Activated naive CD4-positive, alpha-beta T cell treated with anti-CD3 and anti-CD28 coated beads, Interleukin-2, amount 10 ng/mL, durations not matched to agents 7 days and 5 days (primary cell): ENCODE measurements around the gene CDIPT.

Source experiments
- CTCF ChIA-PET: fragments of 350-600 bp; sonication (Branson Sonifier 250); formaldehyde crosslinking; loops from one replicate; lab custom pipeline; 2021; ENCODE audit warnings: antibody characterized with exemption; lab: Charles Lee
- DNase-seq: peaks from one replicate; pipeline ENCODE4 v3.0.0-alpha.2; 2020
- H3K27ac Mint-ChIP-seq: one replicate; pipeline ENCODE4 v1.8.0; 2021; ENCODE audit warnings: mild to moderate bottlenecking, moderate library complexity, mixed read lengths
- H3K27me3 Mint-ChIP-seq: one replicate; pipeline ENCODE4 v1.8.0; 2021; ENCODE audit warnings: mild to moderate bottlenecking, mixed read lengths
- H3K36me3 Mint-ChIP-seq: one replicate; pipeline ENCODE4 v1.8.0; 2021; ENCODE audit warnings: mixed read lengths
- H3K4me1 Mint-ChIP-seq: one replicate; pipeline ENCODE4 v1.8.0; 2021; ENCODE audit warnings: mixed read lengths
- H3K4me3 Mint-ChIP-seq: one replicate; pipeline ENCODE4 v1.8.0; 2021; ENCODE audit warnings: mild to moderate bottlenecking, moderate library complexity, mixed read lengths
- H3K9me3 Mint-ChIP-seq: one replicate; pipeline ENCODE4 v1.8.0; 2021; ENCODE audit warnings: mixed read lengths

CDIPT gene

GRCh38 chr16:29821643-29822115, 41.3 kb downstream of the CDIPT start:
- Mint-ChIP-seq H3K27me3 (no peaks in the 10 kb centered on the region), H3K9me3 (no peaks in the 10 kb centered on the region), H3K4me3 (peak overlapping the region; percentile 92), H3K36me3 (peaks cover 47% of the 10 kb centered on the region), H3K4me1 (peaks cover 86% of the 10 kb centered on the region), H3K27ac (peak overlapping the region; percentile 95)
- DNase-seq, result no peak
- CTCF ChIA-PET, result interaction anchor here (7.8 to 9.2 kb wide), 2 partner anchors 14 to 27 kb away, joined by 59 to 103 read pairs; partner anchors contain the start of gene MAZ

GRCh38 chr16:29820730-29821642, 42.0 kb downstream of the CDIPT start:
- peaks cover 47% of the 10 kb centered on the region for H3K36me3 Mint-ChIP-seq
- DNase-seq, result peak; percentile 70

GRCh38 chr16:29820271-29820701, 42.7 kb downstream of the CDIPT start, which contains the start of gene MVP:
TSS of gene MVP (plus strand) at chr16:29820462. CDS start at chr16:29830550, 10,088 bp downstream.
- Mint-ChIP-seq H3K4me1 (peaks cover 76% of the 10 kb centered on the region), H3K36me3 (peaks cover 45% of the 10 kb centered on the region), H3K27me3 (peaks cover 4% of the 10 kb centered on the region), H3K27ac (peak within 1 kb of the TSS; percentile 95), H3K9me3 (no peaks in the 10 kb centered on the region), H3K4me3 (peak within 1 kb of the TSS; percentile 92)
- CTCF ChIA-PET, result interaction anchor here (7.8 to 9.2 kb wide), 2 partner anchors 13 to 28 kb away, joined by 59 to 103 read pairs; partner anchors contain the start of gene MAZ
- DNase-seq, result peak; percentile 72

More at GRCh38 chr16:29820730-29821642, 42.0 kb downstream of the CDIPT start:
- CTCF ChIA-PET, result interaction anchor here (7.8 to 9.2 kb wide), 2 partner anchors 14 to 28 kb away, joined by 59 to 103 read pairs; partner anchors contain the start of gene MAZ
- Mint-ChIP-seq H3K27ac (peak overlapping the region; percentile 95), H3K9me3 (no peaks in the 10 kb centered on the region), H3K27me3 (no peaks in the 10 kb centered on the region), H3K4me1 (peaks cover 80% of the 10 kb centered on the region), H3K4me3 (peak overlapping the region; percentile 92)

GRCh38 chr16:29819506-29819905, 43.5 kb downstream of the CDIPT start:
- Mint-ChIP-seq H3K36me3 (peaks cover 41% of the 10 kb centered on the region), H3K4me1 (peaks cover 76% of the 10 kb centered on the region), H3K27ac (peak overlapping the region; percentile 95), H3K4me3 (peak overlapping the region; percentile 92), H3K9me3 (no peaks in the 10 kb centered on the region), H3K27me3 (peaks cover 10% of the 10 kb centered on the region)
- DNase-seq, result no peak
- CTCF ChIA-PET, result interaction anchor here (1.2 to 9.2 kb wide), 4 partner anchors 12 to 214 kb away, joined by 3 to 103 read pairs (median 34); partner anchors contain the start of gene MAZ

- CTCF ChIA-PET, result interaction anchor here (0.9 to 9.2 kb wide), 8 partner anchors 8 to 127 kb away, joined by 3 to 103 read pairs (median 14); partner anchors contain the start of gene MAZ
- Mint-ChIP-seq H3K4me1 (peaks cover 74% of the 10 kb centered on the region), H3K27ac (peak overlapping the region; percentile 79), H3K9me3 (no peaks in the 10 kb centered on the region), H3K36me3 (peaks cover 41% of the 10 kb centered on the region), H3K4me3 (peak overlapping the region; percentile 92), H3K27me3 (peaks cover 23% of the 10 kb centered on the region)
- DNase-seq, result no peak
Observed at GRCh38 chr16:29818082-29818481, 44.9 kb downstream of the CDIPT start.

GRCh38 chr16:29816694-29817441, 46.2 kb downstream of the CDIPT start:
- H3K4me1 Mint-ChIP-seq, result peaks cover 71% of the 10 kb centered on the region
- CTCF ChIA-PET, result interaction anchor here (0.7 to 9.2 kb wide), 10 partner anchors 9 to 156 kb away, joined by 3 to 103 read pairs (median 6); partner anchors contain the start of genes MAZ and TAOK2
- peak; percentile 81 for DNase-seq
- H3K4me3 Mint-ChIP-seq, result peak overlapping the region; percentile 84
- peaks cover 35% of the 10 kb centered on the region for H3K27me3 Mint-ChIP-seq
- H3K36me3 Mint-ChIP-seq, result peaks cover 37% of the 10 kb centered on the region
- no peaks in the 10 kb centered on the region for H3K9me3 Mint-ChIP-seq
- peak overlapping the region; percentile 94 for H3K27ac Mint-ChIP-seq

GRCh38 chr16:29815793-29816693, 47.0 kb downstream of the CDIPT start, which contains the start of gene PAGR1:
TSS of gene PAGR1 (plus strand) at chr16:29816152. CDS start at chr16:29816526, 374 bp downstream.
- H3K9me3 Mint-ChIP-seq, result no peaks in the 10 kb centered on the region
- peak; percentile 99 for DNase-seq
- peak within 1 kb of the TSS; percentile 94 for H3K27ac Mint-ChIP-seq
- peaks cover 38% of the 10 kb centered on the region for H3K36me3 Mint-ChIP-seq
- CTCF ChIA-PET, result interaction anchor here (0.5 to 9.2 kb wide), 12 partner anchors 9 to 157 kb away, joined by 3 to 103 read pairs (median 6); partner anchors contain the start of genes KIF22, MAZ and TAOK2
- H3K27me3 Mint-ChIP-seq, result peaks cover 43% of the 10 kb centered on the region
- H3K4me1 Mint-ChIP-seq, result peaks cover 75% of the 10 kb centered on the region
- peak within 1 kb of the TSS; percentile 84 for H3K4me3 Mint-ChIP-seq

- peak overlapping the region; percentile 94 for H3K27ac Mint-ChIP-seq
- peaks cover 41% of the 10 kb centered on the region for H3K36me3 Mint-ChIP-seq
- peak overlapping the region; percentile 84 for H3K4me3 Mint-ChIP-seq
- CTCF ChIA-PET, result interaction anchor here (0.6 to 9.2 kb wide), 8 partner anchors 8 to 114 kb away, joined by 3 to 103 read pairs (median 15); partner anchors contain the start of genes KIF22 and MAZ
- peaks cover 51% of the 10 kb centered on the region for H3K27me3 Mint-ChIP-seq
- no peaks in the 10 kb centered on the region for H3K9me3 Mint-ChIP-seq
- peaks cover 77% of the 10 kb centered on the region for H3K4me1 Mint-ChIP-seq
- DNase-seq, result peak; percentile 73
Observed at GRCh38 chr16:29815032-29815721, 47.8 kb downstream of the CDIPT start.

GRCh38 chr16:29814592-29814991, 48.4 kb downstream of the CDIPT start:
- Mint-ChIP-seq H3K36me3 (peaks cover 40% of the 10 kb centered on the region), H3K27ac (peak overlapping the region; percentile 94), H3K4me1 (peaks cover 77% of the 10 kb centered on the region), H3K4me3 (peak overlapping the region; percentile 84), H3K9me3 (no peaks in the 10 kb centered on the region), H3K27me3 (peaks cover 54% of the 10 kb centered on the region)
- CTCF ChIA-PET, result interaction anchor here (1.4 to 9.2 kb wide), 3 partner anchors 24 to 34 kb away, joined by 4 to 103 read pairs (median 6); partner anchors contain the start of gene KIF22
- no peak for DNase-seq

- H3K36me3 Mint-ChIP-seq, result peaks cover 37% of the 10 kb centered on the region
- H3K27me3 Mint-ChIP-seq, result peaks cover 54% of the 10 kb centered on the region
- CTCF ChIA-PET, result interaction anchor here (1.4 to 1.5 kb wide), 2 partner anchors 23 to 35 kb away, joined by 4 to 6 read pairs; partner anchors contain the start of gene KIF22
- no peak for DNase-seq
- peak overlapping the region; percentile 13 for H3K27ac Mint-ChIP-seq
- peak overlapping the region; percentile 41 for H3K4me3 Mint-ChIP-seq
- H3K4me1 Mint-ChIP-seq, result peaks cover 74% of the 10 kb centered on the region
- no peaks in the 10 kb centered on the region for H3K9me3 Mint-ChIP-seq
Observed at GRCh38 chr16:29813644-29814562, 49.1 kb downstream of the CDIPT start.
